ENCODE data around the gene SPN. TPM values are rescaled to one million over a fixed set of nuclear protein-coding genes. Genes with fewer than 3 reads are reported as not detected.

SPN gene
- polyA plus RNA-seq, 1 of the 3 experiments (the other 2 are of a cell fraction) = 0.10 TPM

GRCh38 chr16:29701214-29701555 lies 38.1 kb downstream of the SPN start (continued):
- no peak for TF ChIP-seq IRF3 (IDR thresholded peaks at IDR 0.05; ENCODE audit: low read depth, low read length)

- H3K27ac ChIP-seq (ENCODE audit: low read depth in 2 of 2, low read length in 1 of 2) = no peak overlapping the region
- no peaks in the 10 kb centered on the region for H3K9me2 ChIP-seq
- no peaks in the 10 kb centered on the region for H4K20me1 ChIP-seq (ENCODE audit: insufficient read depth)
- no peaks in the 10 kb centered on the region for H3F3A ChIP-seq (replicated peaks; ENCODE audit: insufficient read depth)
- 88% methylated on average over 13 of the region's 13 CpGs for WGBS (ENCODE audit: low lambda C conversion rate)
- H3K4me2 ChIP-seq = no peak overlapping the region
- H3K36me3 ChIP-seq (replicated peaks in 1 of 2; ENCODE audit: control insufficient read depth in 1 of 2, insufficient read depth in 2 of 2, low read length in 1 of 2) = no peaks in the 10 kb centered on the region
- ChIA-PET POLR2A (no interaction called here), CTCF (interaction anchor here (4.6 kb wide), 1 partner anchor 26 kb away, joined by 33 read pairs; no protein-coding TSS in a partner anchor)
- no peaks in the 10 kb centered on the region for H3K27me3 ChIP-seq (ENCODE audit: insufficient read depth)
- H3K79me2 ChIP-seq (ENCODE audit: insufficient read depth) = no peaks in the 10 kb centered on the region
- no peak for DNase-seq
- TF ChIP-seq NRF1 (IDR thresholded peaks at IDR 0.05; ENCODE audit: low read depth, low read length) = no peak
- TF ChIP-seq MEF2A (IDR thresholded peaks at IDR 0.05; ENCODE audit: borderline replicate concordance, low read depth) = no peak
- TF ChIP-seq ELF1 (IDR thresholded peaks at IDR 0.05) = no peak
- no peak for TF ChIP-seq IRF3 (IDR thresholded peaks at IDR 0.05; ENCODE audit: low read depth, low read length)
- TF ChIP-seq RXRA (IDR thresholded peaks at IDR 0.05; ENCODE audit: borderline replicate concordance, low read depth) = no peak
- no peak for TF ChIP-seq MXI1 (IDR thresholded peaks at IDR 0.05; ENCODE audit: low read depth, low read length)
- TF ChIP-seq TCF12 (IDR thresholded peaks at IDR 0.05) = no peak
- TF ChIP-seq JUND (IDR thresholded peaks at IDR 0.05) = no peak
- no peak for TF ChIP-seq PBX3 (IDR thresholded peaks at IDR 0.05)
- no peak for TF ChIP-seq NFIC (IDR thresholded peaks at IDR 0.05; ENCODE audit: borderline replicate concordance)
- no peak for TF ChIP-seq EP300 (IDR thresholded peaks at IDR 0.05; ENCODE audit: borderline replicate concordance in 1 of 2, low read depth in 1 of 2, low read length in 1 of 2)
- no peak for TF ChIP-seq FOSL2 (IDR thresholded peaks at IDR 0.05; ENCODE audit: borderline replicate concordance, low read depth)
- no peak for TF ChIP-seq REST (IDR thresholded peaks at IDR 0.05; ENCODE audit: low read depth, low read length)
- TF ChIP-seq USF2 (IDR thresholded peaks at IDR 0.05; ENCODE audit: borderline replicate concordance, low read depth, low read length) = no peak
- H3K4me1 ChIP-seq (ENCODE audit: control insufficient read depth in 1 of 2, insufficient read depth in 2 of 2, low read depth in 1 of 2, low read length in 1 of 2) = no peaks in the 10 kb centered on the region; a peak in 1 of 4 replicates
- no peak overlapping the region for H3K4me3 ChIP-seq (ENCODE audit: low read depth in 2 of 2, low read length in 1 of 2)
- no peaks in the 10 kb centered on the region for H3K9me3 ChIP-seq
- H3K9ac ChIP-seq = no peak overlapping the region
- no peak overlapping the region for H2AFZ ChIP-seq (ENCODE audit: low read depth)
Observed at GRCh38 chr16:29702269-29702668, 39.2 kb downstream of the SPN start.

Measured in SK-N-SH (cell line).